AG09319 (cell line): ENCODE data around the gene GNAO1.

Source experiments
- DNase-seq: peaks from one replicate; pipeline ENCODE4 v3.0.0-alpha.2; 2010; ENCODE audit warnings: low read depth; ENCODE audit errors: extremely low read depth
- TF ChIP-seq, protein P1 (sequence below): IDR thresholded peaks from 2 replicates; pipeline ENCODE4 v1.5.1; 2011; ENCODE audit warnings: low read depth, mild to moderate bottlenecking, inconsistent platforms, low read length, moderate library complexity

GNAO1 gene

DNA sequence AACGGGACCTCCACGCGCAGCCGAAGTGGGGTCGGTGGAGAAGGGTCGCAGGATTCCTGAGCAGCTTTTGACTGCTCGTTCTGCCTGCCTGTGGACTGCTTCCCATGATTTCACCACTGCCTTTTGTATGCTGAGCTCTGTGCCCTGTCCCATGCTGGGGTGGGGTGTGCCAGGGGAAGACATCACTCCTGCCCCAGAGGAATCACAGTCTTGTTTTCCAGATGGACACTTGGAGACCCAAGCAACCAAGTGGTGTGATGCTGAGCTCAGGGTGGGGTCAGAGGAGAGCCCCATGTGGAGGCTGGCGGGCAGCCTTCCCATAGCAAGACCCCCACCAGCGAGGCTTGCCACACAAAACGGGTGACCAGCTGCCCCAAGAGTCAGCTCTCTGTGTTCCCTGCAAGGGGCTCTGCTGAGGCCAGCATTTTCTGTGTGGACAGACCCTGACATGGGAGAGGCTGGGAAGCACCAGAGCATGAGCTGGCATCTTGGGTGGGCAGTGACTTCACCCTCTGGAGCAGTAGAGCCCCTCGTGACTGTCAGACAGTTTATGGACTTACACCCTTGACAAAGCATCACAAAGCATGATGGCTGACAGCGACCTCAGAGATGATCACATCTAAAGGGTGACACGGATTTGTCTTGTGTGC lies 111.9 kb downstream of the GNAO1 start:
- TF ChIP-seq, protein P1, sequence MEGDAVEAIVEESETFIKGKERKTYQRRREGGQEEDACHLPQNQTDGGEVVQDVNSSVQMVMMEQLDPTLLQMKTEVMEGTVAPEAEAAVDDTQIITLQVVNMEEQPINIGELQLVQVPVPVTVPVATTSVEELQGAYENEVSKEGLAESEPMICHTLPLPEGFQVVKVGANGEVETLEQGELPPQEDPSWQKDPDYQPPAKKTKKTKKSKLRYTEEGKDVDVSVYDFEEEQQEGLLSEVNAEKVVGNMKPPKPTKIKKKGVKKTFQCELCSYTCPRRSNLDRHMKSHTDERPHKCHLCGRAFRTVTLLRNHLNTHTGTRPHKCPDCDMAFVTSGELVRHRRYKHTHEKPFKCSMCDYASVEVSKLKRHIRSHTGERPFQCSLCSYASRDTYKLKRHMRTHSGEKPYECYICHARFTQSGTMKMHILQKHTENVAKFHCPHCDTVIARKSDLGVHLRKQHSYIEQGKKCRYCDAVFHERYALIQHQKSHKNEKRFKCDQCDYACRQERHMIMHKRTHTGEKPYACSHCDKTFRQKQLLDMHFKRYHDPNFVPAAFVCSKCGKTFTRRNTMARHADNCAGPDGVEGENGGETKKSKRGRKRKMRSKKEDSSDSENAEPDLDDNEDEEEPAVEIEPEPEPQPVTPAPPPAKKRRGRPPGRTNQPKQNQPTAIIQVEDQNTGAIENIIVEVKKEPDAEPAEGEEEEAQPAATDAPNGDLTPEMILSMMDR, result no peak
- DNase-seq, result no peak

DNA sequence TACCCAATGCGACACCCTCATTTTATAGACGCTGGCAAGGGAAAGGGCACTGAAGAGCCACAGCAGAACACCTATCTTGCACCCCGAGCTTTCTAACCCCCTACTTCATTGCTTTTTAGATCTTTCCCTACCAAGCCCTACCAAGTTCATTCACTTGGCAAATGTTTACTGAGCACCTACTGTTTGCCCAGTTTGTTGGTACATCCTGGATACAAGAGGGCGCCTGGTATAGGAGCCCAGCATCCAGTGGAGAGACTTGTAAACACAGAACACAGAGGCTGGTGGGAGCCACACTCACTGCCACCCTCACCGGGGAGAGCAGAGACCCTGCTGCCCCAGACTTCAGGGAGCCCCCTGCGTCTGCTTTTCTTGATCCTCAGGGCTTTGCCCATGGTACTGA lies 112.6 kb downstream of the GNAO1 start:
- TF ChIP-seq, protein P1, result no peak
- DNase-seq, result no peak

DNA sequence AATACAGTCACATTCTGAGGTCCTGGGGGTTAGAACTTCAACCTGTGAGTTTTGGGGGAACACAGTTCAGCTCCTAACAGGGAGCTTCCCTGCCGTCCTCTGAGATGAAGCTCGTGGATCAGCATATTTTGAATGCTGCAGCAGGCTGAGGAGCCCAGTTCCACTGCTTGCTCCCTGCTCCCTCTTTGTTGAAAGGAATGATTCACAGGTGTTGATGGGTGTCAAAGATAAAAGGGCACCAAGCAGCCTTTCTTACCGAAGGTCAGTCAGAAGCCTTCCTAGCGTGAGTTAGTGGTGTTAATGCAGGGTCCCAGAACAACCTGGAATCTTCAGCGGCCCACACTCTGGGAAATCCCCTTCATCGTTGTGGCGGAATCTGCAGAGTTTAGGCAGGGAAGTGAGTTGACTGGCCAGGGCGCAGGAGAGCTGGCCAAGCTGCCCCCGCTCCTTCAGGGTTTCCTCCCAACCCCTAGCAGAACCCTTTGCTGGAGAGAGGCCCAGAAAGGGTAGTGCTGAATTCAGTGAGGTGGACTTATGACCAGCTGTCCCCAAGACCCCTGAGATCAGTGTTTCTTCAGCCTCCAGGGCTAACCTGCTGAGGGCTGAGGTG lies 114.8 kb downstream of the GNAO1 start:
- DNase-seq, result no peak
- TF ChIP-seq, protein P1, result no peak

DNA sequence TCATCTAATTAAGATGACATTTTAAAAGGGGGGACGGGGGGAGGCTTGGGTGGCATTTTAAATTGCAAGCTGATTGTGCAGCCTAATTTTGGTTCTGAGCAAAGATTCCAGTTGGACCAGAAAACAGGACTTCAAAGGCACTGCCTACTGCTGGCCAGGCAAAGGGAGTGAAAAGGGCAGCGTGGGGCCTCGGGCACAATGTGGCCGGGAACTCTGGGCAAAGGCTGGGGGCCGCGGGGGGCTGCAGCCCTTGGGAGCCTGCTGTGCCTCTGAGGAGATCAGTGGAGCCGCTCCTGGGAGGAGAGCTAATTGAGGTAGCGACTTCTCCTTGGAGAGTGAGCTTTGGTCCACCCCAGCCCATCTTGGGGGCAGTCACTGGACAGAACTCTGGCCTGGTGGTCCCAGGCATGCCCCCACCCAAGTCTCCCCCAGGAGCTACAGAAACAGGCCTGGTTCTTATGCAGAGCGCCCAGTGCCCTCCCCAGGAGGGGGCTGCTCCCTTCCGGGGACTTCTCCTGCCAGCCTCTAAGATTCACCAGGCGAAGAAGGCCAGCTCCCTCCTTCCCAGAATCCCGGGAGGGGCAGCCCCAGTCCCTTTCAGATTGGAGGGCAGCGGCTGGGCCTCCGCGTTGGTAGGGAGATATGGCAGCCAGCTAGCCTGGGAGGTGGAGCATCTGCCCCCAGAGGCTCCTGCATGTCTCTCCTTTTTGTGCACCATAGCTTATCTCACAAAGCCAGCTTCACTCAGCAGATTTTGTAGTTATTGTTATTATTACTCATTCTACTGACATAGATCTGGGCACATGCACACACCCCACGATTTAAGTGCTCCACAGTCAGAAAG lies 115.6 kb downstream of the GNAO1 start:
- TF ChIP-seq, protein P1, result no peak
- no peak for DNase-seq

DNA sequence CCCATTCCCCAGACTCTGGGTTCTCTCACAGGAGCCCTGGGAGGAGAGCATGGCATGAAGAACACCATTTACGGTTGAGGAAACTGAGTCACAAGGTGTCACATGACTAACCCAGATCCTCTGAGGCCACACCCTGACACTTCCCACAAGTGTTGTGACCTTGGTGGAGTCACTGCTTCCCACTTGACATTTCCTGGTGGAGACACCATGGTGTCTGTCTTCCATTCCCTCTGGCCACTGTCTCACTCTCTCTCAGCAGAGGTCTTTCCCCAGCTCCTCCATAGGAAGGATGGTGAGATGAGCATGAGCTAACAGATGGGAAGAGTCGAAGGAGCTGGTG lies 116.2 kb downstream of the GNAO1 start:
- no peak for DNase-seq
- TF ChIP-seq, protein P1, result no peak

DNA sequence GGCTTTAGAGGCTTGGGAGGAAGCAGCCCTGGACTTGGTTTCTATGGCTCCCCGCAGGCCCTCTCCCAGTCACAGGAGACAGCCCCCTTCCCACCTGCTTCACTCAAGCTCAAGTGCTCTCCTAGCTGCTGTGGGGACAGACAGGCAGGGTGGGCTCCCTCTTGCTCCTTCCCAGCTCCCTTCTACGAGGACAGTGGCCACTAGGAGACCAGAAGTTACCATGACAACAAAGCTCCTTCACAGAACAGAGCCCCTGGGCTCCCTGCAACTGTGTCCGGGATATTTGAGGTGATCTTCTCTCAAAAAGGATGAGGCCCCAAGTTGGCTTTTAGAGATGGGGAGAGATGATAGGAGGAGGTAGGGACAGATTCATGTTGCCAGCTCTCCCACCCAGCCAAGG lies 117.7 kb downstream of the GNAO1 start:
- DNase-seq, result no peak
- TF ChIP-seq, protein P1, result no peak

DNA sequence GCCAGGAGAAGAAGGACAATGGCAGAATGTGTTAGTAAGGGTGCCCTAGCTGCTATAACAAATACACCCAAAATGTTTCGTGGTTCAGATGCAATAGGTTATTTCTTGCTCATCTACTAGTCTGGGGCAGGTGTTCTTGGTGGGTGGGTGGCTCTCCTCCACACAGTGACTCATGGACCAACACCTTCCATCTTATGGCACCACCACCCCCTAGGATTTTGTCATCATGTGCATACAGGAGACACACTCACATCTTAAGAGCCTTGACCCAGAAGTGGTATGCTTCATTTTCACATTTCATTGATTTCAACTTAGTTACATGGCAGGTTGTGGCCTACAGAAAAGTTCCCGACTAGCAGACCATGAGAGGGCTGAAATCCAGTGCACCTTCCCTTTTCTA lies 119.4 kb downstream of the GNAO1 start:
- TF ChIP-seq, protein P1, result no peak
- no peak for DNase-seq
